ENCODE data around the gene UNC5CL.

UNC5CL gene

GRCh38 chr6:41066867-41067304 lies 27.9 kb upstream of the UNC5CL start:
- Histone ChIP-seq H3K9ac (ENCODE audit: low read depth, low read length, poor library complexity, severe bottlenecking) (no peak overlapping the region), H3K4me3 (ENCODE audit: low read length, poor library complexity, severe bottlenecking) (no peak overlapping the region), H3K9me2 (replicated peaks; ENCODE audit: low read depth, low read length) (no peaks in the 10 kb centered on the region), H3K9me3 (ENCODE audit: insufficient read depth, low read depth, low read length) (no peaks in the 10 kb centered on the region), H3K4me2 (ENCODE audit: low read depth, low read length, poor library complexity, severe bottlenecking) (no peak overlapping the region), H3K36me3 (ENCODE audit: insufficient read depth, low read length) (no peaks in the 10 kb centered on the region; the same call in 1 of the 2 replicates), H3F3A (ENCODE audit: low read depth) (peaks cover 8% of the 10 kb centered on the region), H3K79me2 (ENCODE audit: insufficient read depth, low read length) (peaks cover 27% of the 10 kb centered on the region), H2AFZ (ENCODE audit: low read length) (no peak overlapping the region), H4K20me1 (ENCODE audit: insufficient read depth, low read length, poor library complexity, severe bottlenecking) (no peaks in the 10 kb centered on the region), H3K27me3 (ENCODE audit: insufficient read depth, low read length, poor library complexity, severe bottlenecking) (no peaks in the 10 kb centered on the region), H3K4me1 (ENCODE audit: insufficient read depth, low read length, poor library complexity, severe bottlenecking) (peaks cover 40% of the 10 kb centered on the region)
- no peak for TF ChIP-seq EZH2phosphoT487 (IDR thresholded peaks at IDR 0.05; ENCODE audit: borderline replicate concordance)
- TF ChIP-seq CTCF (conservative IDR thresholded peaks at IDR 0.05; ENCODE audit: low read length) = peak; percentile 93

GRCh38 chr6:41065550-41066026 lies 26.6 kb upstream of the UNC5CL start:
- no peaks in the 10 kb centered on the region for H4K20me1 ChIP-seq (ENCODE audit: insufficient read depth, low read length, poor library complexity, severe bottlenecking)
- H2AFZ ChIP-seq (ENCODE audit: low read length) = no peak overlapping the region
- peaks cover 29% of the 10 kb centered on the region for H3K4me1 ChIP-seq (ENCODE audit: insufficient read depth, low read length, poor library complexity, severe bottlenecking)
- H3F3A ChIP-seq (ENCODE audit: low read depth) = peaks cover 4% of the 10 kb centered on the region; the same call in 1 of the 2 replicates
- TF ChIP-seq CTCF (conservative IDR thresholded peaks at IDR 0.05; ENCODE audit: low read length) (no peak), EZH2phosphoT487 (IDR thresholded peaks at IDR 0.05; ENCODE audit: borderline replicate concordance) (no peak)
- no peak overlapping the region for H3K9ac ChIP-seq (ENCODE audit: low read depth, low read length, poor library complexity, severe bottlenecking)
- H3K9me2 ChIP-seq (replicated peaks; ENCODE audit: low read depth, low read length) = no peaks in the 10 kb centered on the region
- no peak overlapping the region for H3K4me3 ChIP-seq (ENCODE audit: low read length, poor library complexity, severe bottlenecking)
- H3K27me3 ChIP-seq (ENCODE audit: insufficient read depth, low read length, poor library complexity, severe bottlenecking) = no peaks in the 10 kb centered on the region
- peaks cover 17% of the 10 kb centered on the region for H3K79me2 ChIP-seq (ENCODE audit: insufficient read depth, low read length)
- no peak overlapping the region for H3K4me2 ChIP-seq (ENCODE audit: low read depth, low read length, poor library complexity, severe bottlenecking)
- H3K9me3 ChIP-seq (ENCODE audit: insufficient read depth, low read depth, low read length) = no peaks in the 10 kb centered on the region
- no peaks in the 10 kb centered on the region; the same call in 1 of the 2 replicates for H3K36me3 ChIP-seq (ENCODE audit: insufficient read depth, low read length)

- H3K79me2 ChIP-seq (ENCODE audit: insufficient read depth, low read length) = peaks cover 10% of the 10 kb centered on the region; the same call in 1 of the 2 replicates
- no peak overlapping the region for H3K4me3 ChIP-seq (ENCODE audit: low read length, poor library complexity, severe bottlenecking)
- no peaks in the 10 kb centered on the region for H4K20me1 ChIP-seq (ENCODE audit: insufficient read depth, low read length, poor library complexity, severe bottlenecking)
- no peaks in the 10 kb centered on the region for H3K9me2 ChIP-seq (replicated peaks; ENCODE audit: low read depth, low read length)
- no peak overlapping the region for H3K4me2 ChIP-seq (ENCODE audit: low read depth, low read length, poor library complexity, severe bottlenecking)
- no peaks in the 10 kb centered on the region; the same call in 1 of the 2 replicates for H3K36me3 ChIP-seq (ENCODE audit: insufficient read depth, low read length)
- no peak for TF ChIP-seq CTCF (conservative IDR thresholded peaks at IDR 0.05; ENCODE audit: low read length)
- no peak for TF ChIP-seq EZH2phosphoT487 (IDR thresholded peaks at IDR 0.05; ENCODE audit: borderline replicate concordance)
- no peak overlapping the region for H2AFZ ChIP-seq (ENCODE audit: low read length)
- peaks cover 4% of the 10 kb centered on the region; the same call in 1 of the 2 replicates for H3F3A ChIP-seq (ENCODE audit: low read depth)
- H3K4me1 ChIP-seq (ENCODE audit: insufficient read depth, low read length, poor library complexity, severe bottlenecking) = peaks cover 23% of the 10 kb centered on the region
- no peaks in the 10 kb centered on the region for H3K27me3 ChIP-seq (ENCODE audit: insufficient read depth, low read length, poor library complexity, severe bottlenecking)
- no peaks in the 10 kb centered on the region for H3K9me3 ChIP-seq (ENCODE audit: insufficient read depth, low read depth, low read length)
- no peak overlapping the region for H3K9ac ChIP-seq (ENCODE audit: low read depth, low read length, poor library complexity, severe bottlenecking)
Observed at GRCh38 chr6:41064841-41065240, 25.8 kb upstream of the UNC5CL start.
